T47D (cell line): Measurements from ENCODE around the gene PFKFB3.
"Not testable (repeated sequence)": the region's sequence is repeated elsewhere in the genome, so short reads cannot be mapped to it uniquely, and the experiment has no call there.

Experiments used
- DNase-seq, 2 experiments: peaks; one replicate each; pipeline versions ENCODE4 v3.0.0 to v3.0.0-alpha.2; 2011 to 2012; ENCODE audit warnings: low read depth in 1 of 2, low spot score in 1 of 2
- JUND ChIP-seq: IDR thresholded peaks from 2 replicates; pipeline ENCODE4 v1.6.1; 2012; ENCODE audit warnings: low read depth
- in situ Hi-C: cut with HindIII; loops from 2 replicates; pipeline ENCODE4 v1.10.0; 2016; ENCODE audit warnings: low sequenced_read_pairs, low pct_unique_long_range_greater_than_20kb

The PFKFB3 gene

DNA sequence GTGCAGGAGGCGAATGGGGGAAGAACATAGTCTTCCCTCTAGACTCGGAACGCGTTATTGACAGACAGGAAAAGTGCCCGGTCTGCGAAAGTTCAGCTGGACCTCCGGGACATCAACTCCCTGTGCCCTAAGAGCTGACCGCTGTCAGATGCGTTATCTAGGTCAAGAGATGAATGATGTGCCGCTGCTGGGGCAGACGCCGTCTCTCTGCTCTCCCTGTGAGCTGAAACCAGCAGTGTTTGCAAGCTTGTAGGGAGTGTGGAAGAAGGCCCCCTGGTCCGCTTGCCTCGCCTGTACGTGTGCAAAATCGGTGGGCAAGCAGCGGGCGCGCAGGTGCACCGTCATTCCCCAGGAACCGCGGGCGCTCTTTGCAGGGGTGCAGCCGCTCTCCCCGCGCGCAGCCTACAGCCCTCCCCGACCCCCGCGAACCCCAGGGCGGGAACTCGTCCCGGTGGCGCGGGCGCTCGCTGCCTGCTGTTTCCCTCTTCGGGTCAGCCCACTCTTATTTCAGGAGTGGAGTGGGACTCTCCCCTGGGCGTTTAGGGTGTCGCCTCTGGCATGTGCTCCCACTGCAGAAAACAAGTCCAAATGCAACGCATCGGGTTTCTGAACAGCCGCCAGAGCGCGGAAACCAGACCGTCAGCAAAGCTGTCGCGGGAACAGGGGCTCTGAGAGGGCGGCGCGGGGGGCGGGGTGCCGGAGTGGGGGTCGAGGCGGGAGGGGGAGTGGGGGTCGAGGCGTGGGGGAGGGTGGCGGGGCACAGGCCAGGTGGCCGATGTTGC, 1.8 kb upstream of the PFKFB3 start:
- no peak for TF ChIP-seq JUND
- peak in 1 of 2 experiments; percentile 83 for DNase-seq
- in situ Hi-C loops: no loop called here

DNA sequence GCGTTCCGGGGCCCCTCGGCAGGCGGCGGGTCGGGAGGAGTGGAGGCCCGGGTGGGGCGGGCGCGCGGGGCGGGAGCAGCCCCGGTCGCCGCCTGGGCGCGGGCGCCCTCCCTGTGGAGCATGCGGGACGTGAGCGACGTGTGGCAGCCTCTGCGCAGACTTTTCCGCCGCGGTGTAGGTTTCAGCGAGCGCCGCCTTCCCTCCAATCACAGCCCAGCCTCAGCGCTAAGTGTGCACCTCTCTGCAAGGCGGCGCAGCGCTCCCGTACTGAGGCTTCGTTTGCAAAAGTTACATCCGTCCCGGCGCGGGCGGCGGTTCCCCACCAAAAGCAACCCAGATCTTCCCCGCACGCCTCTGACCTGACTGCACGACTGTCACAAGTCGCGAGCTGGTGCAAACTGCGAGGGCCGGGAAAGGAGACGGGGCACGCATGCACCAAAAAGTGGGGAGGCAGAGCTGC, 1.2 kb upstream of the PFKFB3 start:
- DNase-seq: peak; percentile 90 to 97
- no peak for TF ChIP-seq JUND
- in situ Hi-C loops: no loop called here

GRCh38 chr10:6202098-6202683, 541 bp upstream of the PFKFB3 start:
- no peak for TF ChIP-seq JUND
- DNase-seq: no peak
- in situ Hi-C loops: no loop called here

GRCh38 chr10:6203331-6204062, 765 bp downstream of the PFKFB3 start:
- no peak for TF ChIP-seq JUND
- peak; percentile 66 to 71 for DNase-seq
- in situ Hi-C loops: no loop called here

- no peak for TF ChIP-seq JUND
- DNase-seq: peak in 1 of 2 experiments; percentile 80
- in situ Hi-C loops: no loop called here
Measured at GRCh38 chr10:6204063-6204340, 1.3 kb downstream of the PFKFB3 start.

DNA sequence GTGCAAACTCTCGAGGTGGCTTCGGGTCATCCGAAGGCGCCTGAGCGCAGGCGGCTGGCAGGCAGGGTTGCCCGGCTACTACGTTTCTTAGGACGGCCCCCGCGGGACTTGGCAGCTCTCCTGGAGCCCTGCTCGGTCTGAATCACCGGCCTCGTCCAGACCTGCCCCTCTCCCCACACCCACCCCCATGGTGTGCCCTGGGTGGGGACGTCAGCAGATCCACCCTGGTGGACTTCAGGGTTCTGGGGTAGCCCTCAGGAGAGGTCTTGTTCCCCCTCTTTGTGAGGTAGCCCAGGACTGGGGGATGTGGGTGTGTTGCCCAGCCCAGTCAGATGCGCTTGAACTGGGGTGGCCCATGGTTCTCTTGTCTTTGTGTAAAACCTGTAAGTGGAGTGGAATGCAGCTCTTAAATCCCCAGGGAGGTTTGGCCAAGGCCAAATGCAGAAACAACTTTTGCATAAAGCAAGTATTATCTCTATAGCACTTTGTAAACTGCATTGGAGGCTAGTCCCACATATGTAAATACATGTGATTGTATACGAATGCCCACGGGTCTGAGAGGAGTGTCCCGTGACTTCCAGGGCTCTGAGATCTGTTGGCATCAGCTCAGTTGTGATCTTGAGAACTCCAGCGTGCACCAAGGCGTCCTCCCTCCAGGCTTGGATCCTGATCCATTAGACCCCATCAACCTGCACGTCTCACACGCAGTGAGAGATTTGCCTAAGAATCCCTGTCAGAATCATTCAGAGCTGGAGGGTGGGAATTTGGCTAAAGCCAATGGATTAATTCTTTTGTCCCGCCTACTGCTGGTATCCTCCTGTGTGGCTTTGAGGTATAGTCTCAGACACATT, 1.8 kb downstream of the PFKFB3 start:
- peak in 1 of 2 experiments; percentile 75 for DNase-seq
- in situ Hi-C loops: no loop called here
- no peak for TF ChIP-seq JUND

GRCh38 chr10:6206486-6206885, 3.8 kb downstream of the PFKFB3 start:
- in situ Hi-C loops, DNase-seq: not testable (repeated sequence)

DNA sequence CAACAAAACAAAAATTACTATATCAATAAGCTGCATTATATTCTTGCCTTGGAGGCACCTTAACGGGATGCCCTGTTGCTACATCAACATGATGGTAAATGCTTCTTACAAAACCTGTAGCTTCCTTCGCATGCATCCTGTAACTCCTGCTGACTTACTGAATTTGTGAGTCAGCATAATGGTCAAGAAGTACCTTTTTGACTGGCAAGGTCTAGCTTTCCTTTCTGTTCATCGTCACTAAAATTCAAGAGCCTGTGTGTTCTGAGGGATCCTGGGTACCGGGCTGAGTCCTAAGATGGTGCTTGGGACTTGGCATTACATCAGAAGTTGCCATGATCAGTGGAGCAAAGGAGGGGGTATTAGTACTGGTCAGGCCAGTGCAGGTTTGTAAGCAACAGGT, 4.9 kb downstream of the PFKFB3 start:
- no peak for TF ChIP-seq JUND
- in situ Hi-C loops: no loop called here
- no peak for DNase-seq

DNA sequence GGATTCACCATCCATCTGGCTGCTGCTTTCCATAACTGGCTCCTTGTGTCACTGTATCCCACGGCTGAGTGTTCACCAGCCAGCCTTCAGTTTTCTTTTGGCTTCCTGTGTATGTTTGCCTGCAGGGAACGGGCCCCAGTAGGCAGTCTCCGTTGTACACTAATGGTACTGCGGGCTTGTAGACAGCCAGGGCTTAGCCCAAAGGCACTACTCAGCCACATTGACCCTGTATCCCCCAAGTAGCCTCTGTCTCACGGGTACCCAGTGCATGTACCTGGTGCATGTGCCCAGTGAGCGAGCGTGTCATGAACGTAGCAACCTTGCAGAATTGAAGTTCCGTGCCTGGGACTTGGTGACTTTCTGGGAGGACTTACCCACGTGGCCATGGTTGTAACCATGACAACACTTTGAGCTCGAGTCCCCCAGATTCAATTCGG, 6.1 kb downstream of the PFKFB3 start:
- no peak for TF ChIP-seq JUND
- in situ Hi-C loops: no loop called here
- DNase-seq: peak in 1 of 2 experiments; percentile 53

DNA sequence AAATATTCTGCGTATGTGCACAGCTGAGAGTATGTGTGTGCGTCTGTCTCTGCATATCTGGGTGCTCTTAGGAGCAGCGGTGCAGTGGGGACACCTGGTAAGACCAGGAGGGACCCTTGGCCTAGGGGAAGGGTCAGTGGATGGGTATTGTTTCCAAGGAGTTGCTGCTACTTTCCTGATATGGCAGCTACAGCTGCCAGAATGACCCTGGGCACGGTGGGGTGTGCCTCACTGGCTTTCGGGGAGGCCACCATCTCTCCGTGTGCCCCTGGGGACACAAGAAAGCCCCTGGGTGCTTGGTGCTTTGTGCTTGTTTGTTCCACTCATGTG, 8.6 kb downstream of the PFKFB3 start:
- no peak for DNase-seq
- in situ Hi-C loops: no loop called here
- no peak for TF ChIP-seq JUND

DNA sequence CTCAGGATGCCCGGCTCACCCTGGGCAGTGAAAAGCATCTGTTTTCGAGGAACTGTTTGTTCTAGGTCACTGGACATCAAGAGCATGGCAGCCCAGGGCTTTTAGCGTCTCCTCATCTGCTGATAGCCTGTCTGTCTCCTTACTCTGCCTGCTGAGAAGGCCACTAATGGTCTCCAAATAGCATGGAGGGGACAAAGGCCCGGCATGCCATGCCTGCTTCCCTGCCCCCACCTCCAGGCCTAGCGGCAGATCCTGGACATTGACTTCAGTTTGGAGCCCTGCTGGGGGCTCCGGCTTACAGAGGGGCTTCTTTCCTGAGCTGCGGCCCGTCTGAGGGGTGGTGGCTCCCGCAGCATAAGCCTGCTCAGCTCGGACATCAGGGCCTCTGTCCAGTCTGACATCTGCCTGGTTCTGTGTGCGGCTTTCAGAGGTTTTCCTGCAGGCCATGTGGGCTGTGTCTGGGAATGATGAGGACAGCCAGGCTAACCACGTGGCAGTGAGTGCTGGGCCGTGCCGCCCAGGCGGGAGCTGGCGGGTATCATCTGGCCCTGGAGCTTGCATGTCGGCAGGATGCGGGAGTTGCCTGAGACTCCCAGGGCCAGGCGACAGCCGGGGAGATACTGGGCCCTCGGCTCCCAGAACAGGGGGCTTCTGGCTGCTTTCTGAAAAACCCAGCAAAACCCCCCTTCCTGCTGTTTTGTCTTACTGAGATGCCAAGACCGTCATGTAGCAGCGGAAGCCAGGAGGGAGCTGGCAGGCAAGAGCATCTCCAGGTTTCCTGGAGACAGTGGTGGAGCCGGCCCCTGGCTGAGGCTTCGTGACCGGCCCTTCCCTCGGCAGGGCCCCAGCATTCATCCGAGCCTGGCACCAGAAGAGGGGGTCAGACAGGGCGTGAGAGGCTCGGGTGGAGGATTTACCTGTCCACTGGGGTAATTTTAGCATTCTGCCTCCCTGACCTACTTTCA, 9.2 kb downstream of the PFKFB3 start:
- no peak for TF ChIP-seq JUND
- peak in 1 of 2 experiments; percentile 38 for DNase-seq
- in situ Hi-C loops: no loop called here
